ENCODE measurements around the gene IFNA7. TPM values are rescaled to one million over a fixed set of nuclear protein-coding genes. Genes with fewer than 3 reads are reported as not detected.
"Not testable (repeated sequence)": the region's sequence is repeated elsewhere in the genome, so short reads cannot be mapped to it uniquely, and the experiment has no call there.

The IFNA7 gene
- total RNA-seq, 1 donor from 2014 or later, result not detected

GRCh38 chr9:21194867-21195776 lies 6.9 kb downstream of the IFNA7 start:
- TF ChIP-seq CTCF (conservative IDR thresholded peaks at IDR 0.05), result peak; percentile 71
- not testable (repeated sequence) for H3K36me3 Mint-ChIP-seq (ENCODE audit: low read depth); H3K27me3 Mint-ChIP-seq (ENCODE audit: low read depth); H3K9me3 Mint-ChIP-seq; H3K4me3 Mint-ChIP-seq; H3K4me1 Mint-ChIP-seq
- peak; percentile 15 for DNase-seq (ENCODE audit: low read depth, low spot score)
- peak overlapping the region; percentile 73 for H3K27ac Mint-ChIP-seq (ENCODE audit: unreplicated experiment)

GRCh38 chr9:21187487-21187886 lies 14.5 kb downstream of the IFNA7 start, which contains the start of gene IFNA4:
Gene IFNA4, minus strand, starts transcription at chr9:21187587. Its CDS starts 56 bp downstream, at chr9:21187531.
- H3K27me3 Mint-ChIP-seq (ENCODE audit: low read depth); DNase-seq (ENCODE audit: low read depth, low spot score); H3K9me3 Mint-ChIP-seq; H3K4me3 Mint-ChIP-seq; H3K27ac Mint-ChIP-seq (ENCODE audit: unreplicated experiment); H3K36me3 Mint-ChIP-seq (ENCODE audit: low read depth); H3K4me1 Mint-ChIP-seq: not testable (repeated sequence)

GRCh38 chr9:21182810-21183736 lies 18.9 kb downstream of the IFNA7 start:
- not testable (repeated sequence) for H3K9me3 Mint-ChIP-seq; DNase-seq (ENCODE audit: low read depth, low spot score); H3K4me3 Mint-ChIP-seq; H3K27me3 Mint-ChIP-seq (ENCODE audit: low read depth); H3K4me1 Mint-ChIP-seq; H3K36me3 Mint-ChIP-seq (ENCODE audit: low read depth); H3K27ac Mint-ChIP-seq (ENCODE audit: unreplicated experiment)
- peak; percentile 59 for TF ChIP-seq CTCF (conservative IDR thresholded peaks at IDR 0.05)

GRCh38 chr9:21174671-21175070 lies 27.3 kb downstream of the IFNA7 start:
- no peaks in the 10 kb centered on the region for H3K4me1 Mint-ChIP-seq
- no peak overlapping the region for H3K27ac Mint-ChIP-seq (ENCODE audit: unreplicated experiment)
- no peak overlapping the region for H3K4me3 Mint-ChIP-seq
- H3K9me3 Mint-ChIP-seq, result no peaks in the 10 kb centered on the region
- DNase-seq (ENCODE audit: low read depth, low spot score), result no peak
- H3K36me3 Mint-ChIP-seq (ENCODE audit: low read depth), result no peaks in the 10 kb centered on the region
- H3K27me3 Mint-ChIP-seq (ENCODE audit: low read depth), result no peaks in the 10 kb centered on the region
- no peak for TF ChIP-seq CTCF (conservative IDR thresholded peaks at IDR 0.05)

- no peak for TF ChIP-seq CTCF (conservative IDR thresholded peaks at IDR 0.05)
- Mint-ChIP-seq H3K27me3 (ENCODE audit: low read depth) (no peaks in the 10 kb centered on the region), H3K4me1 (no peaks in the 10 kb centered on the region), H3K36me3 (ENCODE audit: low read depth) (no peaks in the 10 kb centered on the region), H3K4me3 (no peak overlapping the region), H3K27ac (ENCODE audit: unreplicated experiment) (no peak overlapping the region), H3K9me3 (no peaks in the 10 kb centered on the region)
- no peak for DNase-seq (ENCODE audit: low read depth, low spot score)
Measured at GRCh38 chr9:21172156-21172555, 29.8 kb downstream of the IFNA7 start.
